Upper lobe of left lung (tissue), 6 donors: ENCODE data around the gene NPSR1. TPM values are rescaled to one million over a fixed set of nuclear protein-coding genes. Genes with fewer than 3 reads are reported as not detected.

Source experiments
- ATAC-seq, 2 donors: fragments of 200-7000 bp; cut with Tn5 transposase; one replicate each; pipeline ENCODE4 v1.9.1; 2022; ENCODE audit warnings: mild to moderate bottlenecking in 2 of 2, moderate library complexity in 2 of 2; ENCODE audit not compliant: low FRiP score in 2 of 2
- DNase-seq, 2 donors: peaks; one replicate each; pipeline ENCODE4 v3.0.0-alpha.2; 2019 to 2020
- H3K27ac ChIP-seq, 4 donors: fragments of 200-600 bp; sonication (generic); one replicate each; pipeline ENCODE4 v1.5.1; 2016 to 2019
- H3K27me3 ChIP-seq, 4 donors: fragments of 200-600 bp; sonication (generic); one replicate each; pipeline ENCODE4 v1.5.1; 2017 to 2019
- H3K36me3 ChIP-seq, 4 donors: fragments of 200-600 bp; sonication (generic); one replicate each; pipeline ENCODE4 v1.5.1; 2016 to 2019
- H3K4me1 ChIP-seq, 4 donors: fragments of 200-600 bp; sonication (generic); one replicate each; pipeline ENCODE4 v1.5.1; 2018 to 2019
- H3K4me3 ChIP-seq, 4 donors: fragments of 200-600 bp; sonication (generic); one replicate each; pipeline ENCODE4 v1.5.1; 2017 to 2019; ENCODE audit warnings: mild to moderate bottlenecking in 2 of 4, moderate library complexity in 1 of 4
- H3K9me3 ChIP-seq, 4 donors: fragments of 200-600 bp; sonication (generic); one replicate each; pipeline ENCODE4 v1.5.1; 2018 to 2019
- EP300 ChIP-seq, 4 donors: sonication (generic); formaldehyde crosslinking; IDR thresholded peaks; one replicate each; pipeline ENCODE4 v1.5.1; 2017; ENCODE audit warnings: antibody characterized with exemption in 4 of 4, control low read depth in 2 of 4
- POLR2A ChIP-seq, 4 donors: fragments of 450-650 bp; IDR thresholded peaks; one replicate each; pipeline ENCODE4 v1.5.1; 2016 to 2017; ENCODE audit warnings: antibody characterized with exemption in 4 of 4, mild to moderate bottlenecking in 2 of 4
- POLR2AphosphoS5 ChIP-seq, 2 donors: sonication (generic); formaldehyde crosslinking; IDR thresholded peaks; one replicate each; pipeline ENCODE4 v1.5.1; 2017; ENCODE audit warnings: antibody characterized with exemption in 2 of 2
- WGBS, 2 donors: methylation state at CpG; one replicate each; pipeline ENCODE4 v1.1.5; 2017 to 2018; 5-methylcytosine and 5-hydroxymethylcytosine counted together
- total RNA-seq, 6 donors: library from RNA; depleted of rRNA in 4 of 6; stranded (reverse); fragments of >200 nt in 4 of 6; gene quantifications; one replicate each; pipeline versions ENCODE4 v1.1.0 to v1.2.1, GENCODE V29; 2016 to 2021
- TF ChIP-seq, protein P1 (sequence below), 6 experiments: fragments of 450-650 bp in 4 of 6; fragments of 200-600 bp in 2 of 6; sonication (generic) in 2 of 6; IDR thresholded peaks; one replicate each; pipeline ENCODE4 v1.5.1; 2016 to 2019; ENCODE audit warnings: antibody characterized with exemption in 6 of 6
- donor health status: DM: no; HTN: no; CAD: no; lungs with moderate emphysema.
- donor health status: DM: no; HTN: yes; CAD: no; lungs with severe emphysema.

The NPSR1 gene
- total RNA-seq, 6 donors from 2014 or later, result not detected

DNA sequence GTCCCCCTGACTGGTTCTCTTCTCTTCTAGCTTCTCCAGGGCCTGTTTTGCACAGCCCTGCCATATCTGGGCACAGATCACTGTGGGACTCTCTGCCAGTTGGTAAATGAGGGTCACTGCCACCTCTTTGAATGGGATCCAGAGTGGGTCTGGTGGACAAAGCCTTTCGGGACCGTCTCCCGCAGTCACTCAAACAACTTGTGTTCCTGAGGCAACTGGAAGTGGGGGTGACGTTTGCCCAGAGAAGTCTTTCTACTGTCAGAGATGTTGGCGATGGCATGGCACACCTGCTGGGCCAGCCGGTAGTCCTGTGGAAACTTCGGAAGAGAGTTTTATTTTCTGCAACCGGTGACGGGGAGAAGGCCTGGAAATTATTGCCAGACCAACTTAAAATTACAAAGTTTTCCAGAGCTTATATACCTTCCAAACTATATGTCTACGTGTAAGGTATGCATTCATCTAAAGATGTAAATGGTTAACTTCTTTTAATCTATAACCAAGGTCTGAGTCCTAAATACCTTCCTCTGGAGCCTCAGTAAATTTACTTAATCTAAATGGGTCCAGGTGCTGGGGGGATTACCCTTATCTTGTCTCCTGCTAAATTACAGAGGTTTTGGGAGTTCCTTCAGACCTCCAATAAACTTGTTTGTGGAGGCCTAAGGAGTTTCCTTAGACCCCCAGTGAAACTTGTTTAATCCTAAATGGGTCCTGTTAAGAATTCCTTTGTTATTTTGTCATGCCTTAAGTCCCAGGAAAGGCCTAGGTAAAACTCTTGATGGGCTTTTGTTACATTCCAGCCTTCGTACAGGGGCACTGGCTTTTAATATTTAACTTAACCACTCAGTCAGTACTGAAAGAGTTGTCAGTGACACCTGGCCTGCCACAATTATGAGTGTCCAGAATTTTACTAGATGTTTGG is 94.0 kb downstream of the NPSR1 start:
- peaks cover 6 to 20% (median 12%) of the 10 kb centered on the region in 4 donors for H3K4me1 ChIP-seq
- no peaks in the 10 kb centered on the region for H3K27me3 ChIP-seq
- no peaks in the 10 kb centered on the region for H3K9me3 ChIP-seq
- peak overlapping the region in 3 of 4 donors; percentile 26 to 42 (median 39) for H3K27ac ChIP-seq
- no peak for DNase-seq
- TF ChIP-seq EP300 (IDR thresholded peaks at IDR 0.05), result no peak
- TF ChIP-seq, protein P1, sequence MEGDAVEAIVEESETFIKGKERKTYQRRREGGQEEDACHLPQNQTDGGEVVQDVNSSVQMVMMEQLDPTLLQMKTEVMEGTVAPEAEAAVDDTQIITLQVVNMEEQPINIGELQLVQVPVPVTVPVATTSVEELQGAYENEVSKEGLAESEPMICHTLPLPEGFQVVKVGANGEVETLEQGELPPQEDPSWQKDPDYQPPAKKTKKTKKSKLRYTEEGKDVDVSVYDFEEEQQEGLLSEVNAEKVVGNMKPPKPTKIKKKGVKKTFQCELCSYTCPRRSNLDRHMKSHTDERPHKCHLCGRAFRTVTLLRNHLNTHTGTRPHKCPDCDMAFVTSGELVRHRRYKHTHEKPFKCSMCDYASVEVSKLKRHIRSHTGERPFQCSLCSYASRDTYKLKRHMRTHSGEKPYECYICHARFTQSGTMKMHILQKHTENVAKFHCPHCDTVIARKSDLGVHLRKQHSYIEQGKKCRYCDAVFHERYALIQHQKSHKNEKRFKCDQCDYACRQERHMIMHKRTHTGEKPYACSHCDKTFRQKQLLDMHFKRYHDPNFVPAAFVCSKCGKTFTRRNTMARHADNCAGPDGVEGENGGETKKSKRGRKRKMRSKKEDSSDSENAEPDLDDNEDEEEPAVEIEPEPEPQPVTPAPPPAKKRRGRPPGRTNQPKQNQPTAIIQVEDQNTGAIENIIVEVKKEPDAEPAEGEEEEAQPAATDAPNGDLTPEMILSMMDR (IDR thresholded peaks at IDR 0.05), result no peak
- H3K36me3 ChIP-seq, result no peaks in the 10 kb centered on the region
- no peak for ATAC-seq
- WGBS, 2 donors, result 88 to 92% methylated on average over 10 to 11 of the region's 11 CpGs
- no peak overlapping the region for H3K4me3 ChIP-seq

GRCh38 chr7:34752929-34753328 is 94.9 kb downstream of the NPSR1 start:
- 34 to 38% methylated on average over 3 of the region's 3 CpGs for WGBS, 2 donors

DNA sequence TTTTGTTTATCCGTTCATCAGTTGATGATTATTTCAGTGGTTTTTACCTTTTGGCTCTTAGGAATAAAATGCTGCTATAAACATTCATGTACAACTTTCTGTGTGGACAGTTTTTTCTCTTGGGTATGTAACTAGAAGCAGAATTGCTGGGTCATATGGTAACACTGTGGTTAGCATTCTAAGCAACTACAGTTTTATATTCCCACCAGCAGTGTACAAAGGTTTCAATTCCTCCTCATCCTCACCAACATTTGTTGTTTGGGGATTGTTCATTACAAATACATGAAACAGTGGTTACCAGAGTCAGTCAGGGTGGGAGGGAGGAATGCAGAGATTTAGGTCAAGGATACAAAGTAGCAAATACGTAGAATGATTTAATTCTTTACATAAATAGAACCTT is 97.0 kb downstream of the NPSR1 start:
- no peak for DNase-seq
- Histone ChIP-seq H3K9me3 (no peaks in the 10 kb centered on the region), H3K36me3 (no peaks in the 10 kb centered on the region), H3K4me3 (no peak overlapping the region), H3K27ac (no peak overlapping the region), H3K4me1 (no peaks in the 10 kb centered on the region), H3K27me3 (no peaks in the 10 kb centered on the region)
- ATAC-seq, result no peak
- WGBS, 2 donors, result 71 to 86% methylated on average over 2 of the region's 2 CpGs
- TF ChIP-seq, protein P1 (IDR thresholded peaks at IDR 0.05), result no peak
- TF ChIP-seq POLR2AphosphoS5 (IDR thresholded peaks at IDR 0.05) (no peak), EP300 (IDR thresholded peaks at IDR 0.05) (no peak), POLR2A (IDR thresholded peaks at IDR 0.05) (no peak)

More at GRCh38 chr7:34752929-34753328, 94.9 kb downstream of the NPSR1 start:
- Histone ChIP-seq H3K4me3 (no peak overlapping the region), H3K27ac (peak overlapping the region; percentile 2 to 46 (median 40)), H3K27me3 (no peaks in the 10 kb centered on the region), H3K9me3 (no peaks in the 10 kb centered on the region), H3K36me3 (no peaks in the 10 kb centered on the region), H3K4me1 (peaks cover 1 to 12% (median 8%) of the 10 kb centered on the region in 4 donors)
- DNase-seq, result no peak
- TF ChIP-seq POLR2AphosphoS5 (IDR thresholded peaks at IDR 0.05) (no peak), POLR2A (IDR thresholded peaks at IDR 0.05) (no peak), EP300 (IDR thresholded peaks at IDR 0.05) (no peak)
- TF ChIP-seq, protein P1 (IDR thresholded peaks at IDR 0.05), result no peak
- no peak for ATAC-seq

DNA sequence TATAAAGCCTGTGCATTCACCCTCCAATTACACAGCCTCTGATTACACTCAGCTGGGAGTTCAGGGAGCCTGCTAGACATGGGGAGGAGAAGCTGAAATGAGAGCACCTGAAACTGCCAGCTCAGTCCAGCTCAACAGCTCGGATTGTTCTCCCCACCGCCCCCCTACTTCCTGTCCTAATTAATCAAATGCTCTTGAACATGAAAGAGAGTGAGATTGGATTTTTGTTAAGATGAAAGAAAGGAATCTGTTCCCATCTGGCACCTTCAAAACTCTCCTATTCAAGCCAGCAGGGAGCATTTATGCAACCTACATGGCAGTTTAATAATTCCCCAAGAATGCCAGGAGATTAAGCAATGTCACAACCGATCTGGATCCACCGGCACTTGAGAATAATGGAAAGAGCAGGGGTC is 98.0 kb downstream of the NPSR1 start:
- TF ChIP-seq, protein P1 (IDR thresholded peaks at IDR 0.05), result no peak
- TF ChIP-seq POLR2A (IDR thresholded peaks at IDR 0.05) (no peak), EP300 (IDR thresholded peaks at IDR 0.05) (no peak), POLR2AphosphoS5 (IDR thresholded peaks at IDR 0.05) (no peak)
- H3K9me3 ChIP-seq, result no peaks in the 10 kb centered on the region
- H3K27ac ChIP-seq, result no peak overlapping the region
- ATAC-seq (no peak), DNase-seq (no peak)
- WGBS, 2 donors, result 16 to 35% methylated on average over 3 to 4 of the region's 4 CpGs
- no peaks in the 10 kb centered on the region for H3K27me3 ChIP-seq
- no peak overlapping the region for H3K4me3 ChIP-seq
- H3K4me1 ChIP-seq, result no peaks in the 10 kb centered on the region
- no peaks in the 10 kb centered on the region for H3K36me3 ChIP-seq
